Ectodermal cell (in vitro differentiated cells): ENCODE results near the gene WDR81. TPM values are rescaled to one million over a fixed set of nuclear protein-coding genes. Genes with fewer than 3 reads are reported as not detected.
"Not testable (repeated sequence)": the region's sequence is repeated elsewhere in the genome, so short reads cannot be mapped to it uniquely, and the experiment has no call there.

Source experiments
- H3K27ac ChIP-seq: 2 replicates; pipeline ENCODE4 v1.7.0; 2013; ENCODE audit warnings: mild to moderate bottlenecking, low read depth, low read length; ENCODE audit not compliant: insufficient read depth, poor library complexity, severe bottlenecking
- H3K27me3 ChIP-seq: 2 replicates; pipeline ENCODE4 v1.7.0; 2013; ENCODE audit warnings: mild to moderate bottlenecking, low read length; ENCODE audit not compliant: insufficient read depth, control insufficient read depth, poor library complexity, severe bottlenecking
- H3K36me3 ChIP-seq: one replicate; pipeline ENCODE4 v1.7.0; 2013; ENCODE audit warnings: low read length; ENCODE audit not compliant: control insufficient read depth, insufficient read depth
- H3K4me1 ChIP-seq: one replicate; pipeline ENCODE4 v1.7.0; 2013; ENCODE audit warnings: low read length; ENCODE audit not compliant: control insufficient read depth, insufficient read depth
- H3K4me3 ChIP-seq: 2 replicates; pipeline ENCODE4 v1.7.0; 2013; ENCODE audit warnings: low read depth, low read length, control low read depth; ENCODE audit not compliant: insufficient read depth
- H3K9me3 ChIP-seq: 2 replicates; pipeline ENCODE4 v1.7.0; 2013; ENCODE audit warnings: mild to moderate bottlenecking, low read length, moderate library complexity; ENCODE audit not compliant: control insufficient read depth
- WGBS, 2 experiments: methylation state at CpG; one replicate each; pipeline ENCODE4 v1.1.7; 2013; ENCODE audit warnings: missing lambda C conversion rate in 2 of 2; 5-methylcytosine and 5-hydroxymethylcytosine counted together
- polyA plus RNA-seq, 4 experiments: library from polyadenylated mRNA; stranded (reverse); fragments of 50-300 nt; gene quantifications; one replicate each; pipeline ENCODE4 v1.2.3, GENCODE V29; 2013

WDR81 gene
- polyA plus RNA-seq (2013, experiment 1 of 4), result 10.8 TPM
- polyA plus RNA-seq (2013, experiment 2 of 4), result 13.8 TPM
- polyA plus RNA-seq (2013, experiment 3 of 4), result 9.2 TPM
- 10.9 TPM for polyA plus RNA-seq (2013, experiment 4 of 4)

GRCh38 chr17:1724351-1724868, at the start of gene WDR81:
WDR81 (plus strand) TSS chr17:1724704; CDS start chr17:1724960, 256 bp downstream.
- 1% methylated on average over 57 of the region's 57 CpGs for WGBS, 2 experiments
- Histone ChIP-seq H3K27ac (no peak within 1 kb of the TSS), H3K4me1 (peaks cover 4% of the 10 kb centered on the region)

GRCh38 chr17:1676401-1676800, 48.1 kb upstream of the WDR81 start:
- peaks cover 91% of the 10 kb centered on the region for H3K36me3 ChIP-seq
- 96 to 97% methylated on average over 13 of the region's 13 CpGs for WGBS, 2 experiments

More at GRCh38 chr17:1724351-1724868, at the start of gene WDR81:
- peak within 1 kb of the TSS; percentile 66 for H3K4me3 ChIP-seq
- no peaks in the 10 kb centered on the region for H3K9me3 ChIP-seq
- no peaks in the 10 kb centered on the region for H3K36me3 ChIP-seq
- H3K27me3 ChIP-seq, result no peaks in the 10 kb centered on the region

GRCh38 chr17:1683459-1683858, 41.0 kb upstream of the WDR81 start:
- peak overlapping the region; percentile 97 for H3K4me3 ChIP-seq
- peaks cover 46% of the 10 kb centered on the region for H3K36me3 ChIP-seq
- no peak overlapping the region for H3K27ac ChIP-seq
- H3K9me3 ChIP-seq, result no peaks in the 10 kb centered on the region
- H3K27me3 ChIP-seq, result no peaks in the 10 kb centered on the region
- 90 to 93% methylated on average over 5 of the region's 5 CpGs for WGBS, 2 experiments
- H3K4me1 ChIP-seq, result peaks cover 7% of the 10 kb centered on the region

More at GRCh38 chr17:1676401-1676800, 48.1 kb upstream of the WDR81 start:
- no peaks in the 10 kb centered on the region for H3K9me3 ChIP-seq
- H3K4me1 ChIP-seq, result no peaks in the 10 kb centered on the region
- no peak overlapping the region for H3K4me3 ChIP-seq
- H3K27me3 ChIP-seq, result no peaks in the 10 kb centered on the region
- H3K27ac ChIP-seq, result no peak overlapping the region

- WGBS, 2 experiments, result 0% methylated on average over 72 of the region's 72 CpGs
- Histone ChIP-seq H3K4me1 (peaks cover 7% of the 10 kb centered on the region), H3K27me3 (no peaks in the 10 kb centered on the region), H3K27ac (peak within 1 kb of the TSS; percentile 79), H3K9me3 (no peaks in the 10 kb centered on the region), H3K4me3 (peak within 1 kb of the TSS; percentile 97), H3K36me3 (peaks cover 34% of the 10 kb centered on the region)
These were observed 39.9 kb upstream of the WDR81 start, which contains the start of gene PRPF8 for GRCh38 chr17:1684378-1685189. PRPF8 (minus strand) TSS chr17:1684867; CDS start chr17:1684571, 296 bp downstream.

GRCh38 chr17:1686086-1686485, 38.4 kb upstream of the WDR81 start:
- Histone ChIP-seq H3K36me3 (peaks cover 21% of the 10 kb centered on the region), H3K27ac (no peak overlapping the region), H3K4me3 (no peak overlapping the region), H3K27me3 (no peaks in the 10 kb centered on the region), H3K4me1 (peaks cover 7% of the 10 kb centered on the region), H3K9me3 (no peaks in the 10 kb centered on the region)
- WGBS, 2 experiments, result 86 to 89% methylated on average over 7 of the region's 7 CpGs

DNA sequence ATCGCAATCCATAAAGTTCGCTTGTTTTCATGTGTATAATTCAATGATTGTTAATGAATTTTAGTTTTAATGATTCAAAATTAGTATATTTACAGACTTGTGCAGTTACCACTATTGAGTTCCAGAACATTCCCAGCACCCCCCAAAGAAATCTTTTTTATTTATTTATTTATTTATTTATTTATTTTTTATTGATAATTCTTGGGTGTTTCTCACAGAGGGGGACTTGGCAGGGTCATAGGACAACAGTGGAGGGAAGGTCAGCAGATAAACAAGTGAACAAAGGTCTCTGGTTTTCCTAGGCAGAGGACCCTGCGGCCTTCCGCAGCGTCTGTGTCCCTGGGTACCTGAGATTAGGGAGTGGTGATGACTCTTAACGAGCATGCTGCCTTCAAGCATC, 36.1 kb upstream of the WDR81 start:
- 85% methylated on average over 6 of the region's 6 CpGs; no CpG with 5 or more reads in 1 of the 2 experiments for WGBS, 2 experiments
- not testable (repeated sequence) for H3K4me1 ChIP-seq, H3K9me3 ChIP-seq, H3K4me3 ChIP-seq, H3K36me3 ChIP-seq, H3K27ac ChIP-seq, H3K27me3 ChIP-seq

GRCh38 chr17:1690544-1691221, 33.8 kb upstream of the WDR81 start:
- Histone ChIP-seq H3K4me3 (no peak overlapping the region), H3K36me3 (no peaks in the 10 kb centered on the region), H3K27ac (no peak overlapping the region), H3K9me3 (no peaks in the 10 kb centered on the region), H3K4me1 (no peaks in the 10 kb centered on the region), H3K27me3 (no peaks in the 10 kb centered on the region)
- 86 to 97% methylated on average over 3 to 4 of the region's 8 CpGs for WGBS, 2 experiments

GRCh38 chr17:1693339-1693738, 31.2 kb upstream of the WDR81 start:
- no peaks in the 10 kb centered on the region for H3K36me3 ChIP-seq
- no peaks in the 10 kb centered on the region for H3K4me1 ChIP-seq
- WGBS, 2 experiments, result 85% methylated on average over 7 of the region's 7 CpGs
- no peaks in the 10 kb centered on the region for H3K27me3 ChIP-seq
- H3K4me3 ChIP-seq, result no peak overlapping the region
- no peak overlapping the region for H3K27ac ChIP-seq
- H3K9me3 ChIP-seq, result no peaks in the 10 kb centered on the region

DNA sequence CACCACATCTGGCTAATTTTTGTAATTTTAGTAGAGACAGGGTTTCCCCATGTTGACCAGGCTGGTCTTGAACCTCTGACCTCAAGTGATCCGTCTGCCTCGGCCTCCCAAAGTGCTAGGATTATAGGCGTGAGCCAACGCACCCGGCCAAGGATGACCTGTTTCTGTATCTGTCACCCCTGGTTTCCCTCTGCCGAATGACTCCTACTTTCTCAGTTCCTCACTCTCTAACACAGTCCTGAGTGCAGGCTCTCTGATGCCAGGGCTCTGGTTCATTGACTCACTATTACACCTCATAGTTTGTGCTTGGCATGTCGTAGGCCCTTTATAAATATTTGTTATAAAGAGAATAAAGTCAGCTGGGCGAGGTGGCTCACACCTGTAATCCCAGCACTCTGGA, 29.1 kb upstream of the WDR81 start:
- Histone ChIP-seq H3K4me3 (no peak overlapping the region), H3K9me3 (no peaks in the 10 kb centered on the region), H3K36me3 (no peaks in the 10 kb centered on the region), H3K4me1 (no peaks in the 10 kb centered on the region), H3K27me3 (no peaks in the 10 kb centered on the region), H3K27ac (no peak overlapping the region)
- WGBS, 2 experiments, result 92 to 93% methylated on average over 8 of the region's 8 CpGs

DNA sequence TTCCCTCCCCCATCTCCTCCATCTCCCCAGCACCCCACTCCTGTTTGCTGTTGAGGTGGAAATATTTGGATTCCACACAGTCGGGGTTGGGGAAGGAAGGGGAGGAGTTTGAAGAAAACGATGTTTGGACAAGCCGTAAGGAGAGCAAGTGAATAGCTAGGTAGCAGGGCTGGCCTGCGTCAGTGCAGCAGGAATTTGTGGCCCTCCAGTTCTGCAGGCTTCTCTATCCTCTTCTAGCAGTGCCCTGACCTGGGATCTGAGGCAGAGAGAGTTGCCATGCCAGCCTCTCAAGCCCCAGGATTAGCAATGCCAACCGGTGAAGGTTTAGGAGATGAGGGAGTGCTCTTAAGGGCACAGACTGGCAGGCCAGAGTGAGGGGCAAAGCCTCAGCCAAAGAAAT, 26.8 kb upstream of the WDR81 start:
- Histone ChIP-seq H3K27ac (no peak overlapping the region), H3K4me3 (no peak overlapping the region), H3K27me3 (no peaks in the 10 kb centered on the region), H3K36me3 (no peaks in the 10 kb centered on the region), H3K4me1 (no peaks in the 10 kb centered on the region), H3K9me3 (no peaks in the 10 kb centered on the region)
- 79% methylated on average over 5 of the region's 5 CpGs for WGBS, 2 experiments
